ENCODE results near the gene TPO.

TPO gene

GRCh38 chr2:1454346-1454745, 41.1 kb downstream of the TPO start:
- no peak for DNase-seq

GRCh38 chr2:1455466-1455865, 42.2 kb downstream of the TPO start:
- DNase-seq = peak; percentile 9

- DNase-seq = no peak
Observed at GRCh38 chr2:1458432-1458831, 45.2 kb downstream of the TPO start.

GRCh38 chr2:1459727-1460126, 46.5 kb downstream of the TPO start:
- DNase-seq = no peak

DNA sequence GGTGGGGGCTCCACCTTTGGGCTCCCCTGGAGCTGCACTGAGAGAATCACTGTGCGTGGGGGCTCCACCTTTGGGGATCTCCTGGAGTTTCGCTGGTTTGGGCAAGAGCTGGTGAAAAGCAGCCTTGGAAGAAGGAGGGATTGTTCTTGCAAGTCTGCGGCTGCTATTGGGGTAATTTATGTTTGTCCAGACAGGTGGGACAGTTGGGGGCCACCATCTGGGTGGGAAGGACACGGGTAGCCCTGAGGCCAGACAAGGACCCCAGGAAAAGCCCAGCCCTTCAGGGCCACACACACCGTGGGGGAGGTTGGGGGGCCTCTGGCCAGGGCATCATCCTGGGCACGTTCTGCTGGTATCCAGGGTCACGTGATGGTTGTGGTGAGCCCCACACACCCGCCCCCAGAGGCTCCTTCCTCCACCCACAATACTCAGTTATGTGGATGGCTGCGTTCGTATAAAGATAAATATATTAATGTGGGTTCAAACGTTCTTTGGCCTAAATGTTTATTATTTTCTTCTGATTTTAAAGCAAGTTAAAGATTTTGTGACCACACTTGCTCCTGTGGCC, 47.7 kb downstream of the TPO start:
- no peak for DNase-seq

- DNase-seq = no peak
Observed at GRCh38 chr2:1461507-1462390, 48.5 kb downstream of the TPO start.

DNA sequence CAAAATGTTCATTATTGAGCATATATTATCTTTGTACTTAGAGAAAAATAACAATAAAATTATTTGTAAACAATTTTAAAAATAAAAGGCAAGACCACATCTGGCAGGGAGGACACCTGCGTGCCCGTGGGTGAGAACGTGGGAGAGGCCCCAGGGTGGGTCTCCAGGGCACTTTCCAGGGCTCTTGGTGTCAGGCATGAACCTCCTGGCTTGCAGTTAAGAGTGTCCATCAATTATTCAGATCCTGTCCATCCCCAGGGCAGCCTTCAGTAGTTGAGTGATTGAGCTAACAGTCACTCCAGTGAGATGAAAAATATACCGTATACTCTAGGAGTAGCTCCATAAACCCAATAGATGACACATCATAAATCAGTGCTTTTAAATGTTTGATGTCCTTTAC, 49.7 kb downstream of the TPO start:
- DNase-seq = no peak

GRCh38 chr2:1472350-1472749, 59.1 kb downstream of the TPO start:
- DNase-seq = no peak

GRCh38 chr2:1476617-1477195, 63.4 kb downstream of the TPO start:
- no peak for DNase-seq

GRCh38 chr2:1477196-1478040, 64.2 kb downstream of the TPO start:
- DNase-seq = no peak

- no peak for DNase-seq
Observed at GRCh38 chr2:1478311-1479305, 65.3 kb downstream of the TPO start.

DNA sequence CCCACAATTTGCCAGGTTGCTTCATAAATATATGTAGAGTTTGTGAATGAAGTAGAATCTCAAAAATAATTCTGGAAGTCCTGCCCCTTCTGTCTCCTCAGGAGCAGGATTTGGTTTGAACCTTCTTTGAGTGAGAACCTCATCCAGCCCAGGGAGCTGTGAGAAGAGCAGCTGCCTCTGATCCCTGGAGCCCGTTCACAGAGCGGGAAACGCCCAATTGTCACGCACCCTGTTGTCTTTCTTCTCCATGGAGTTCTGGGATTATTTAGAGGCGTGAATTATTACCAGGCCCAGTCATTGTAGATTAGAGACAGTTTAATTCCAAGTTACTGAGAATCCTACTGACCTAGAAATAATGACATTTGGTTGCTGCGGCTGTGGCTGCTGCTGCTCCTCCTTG, 66.1 kb downstream of the TPO start:
- DNase-seq = no peak

GRCh38 chr2:1480671-1481076, 67.4 kb downstream of the TPO start:
- DNase-seq = no peak

DNA sequence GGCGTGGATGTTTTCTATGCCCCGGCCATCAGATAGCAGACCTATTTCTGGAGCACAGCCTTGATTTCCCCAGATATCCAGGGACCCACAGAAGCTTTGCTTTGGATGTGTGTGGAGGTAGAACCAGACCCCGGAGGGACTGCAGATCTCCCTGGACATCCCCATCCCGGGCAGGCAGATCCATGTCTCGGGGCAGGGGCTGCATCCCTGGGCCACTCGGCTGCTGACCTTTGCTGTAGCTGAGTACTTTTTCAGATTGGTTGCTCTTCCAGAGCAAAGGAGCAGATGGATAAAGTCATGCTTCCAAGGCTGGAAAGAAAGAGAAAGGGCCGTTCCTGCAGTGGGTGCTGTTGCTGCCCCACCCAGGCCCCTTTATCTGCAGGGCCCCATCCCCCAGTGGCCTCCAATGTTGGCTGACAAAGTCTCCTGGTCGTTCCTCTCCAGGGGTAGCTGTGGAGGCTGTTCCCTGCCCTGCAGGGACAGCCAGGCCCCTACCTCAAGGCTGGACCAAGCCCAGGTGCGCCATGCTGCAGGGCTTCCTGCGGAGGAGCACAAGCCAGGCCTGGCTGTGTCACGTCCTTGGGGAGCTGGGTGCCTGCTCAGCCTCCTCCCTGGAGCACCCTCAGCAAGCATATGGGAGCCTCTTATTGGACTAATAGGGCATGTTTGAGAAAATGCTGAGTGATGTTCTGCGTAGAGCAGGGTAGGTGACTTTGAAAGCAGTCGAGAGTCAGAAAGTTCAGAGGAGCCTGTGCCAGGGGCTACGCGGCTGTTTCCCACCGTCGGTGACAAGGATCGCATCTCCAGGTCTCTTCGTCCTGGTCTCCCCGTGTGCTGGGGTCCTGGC, 68.4 kb downstream of the TPO start:
- DNase-seq = no peak

DNA sequence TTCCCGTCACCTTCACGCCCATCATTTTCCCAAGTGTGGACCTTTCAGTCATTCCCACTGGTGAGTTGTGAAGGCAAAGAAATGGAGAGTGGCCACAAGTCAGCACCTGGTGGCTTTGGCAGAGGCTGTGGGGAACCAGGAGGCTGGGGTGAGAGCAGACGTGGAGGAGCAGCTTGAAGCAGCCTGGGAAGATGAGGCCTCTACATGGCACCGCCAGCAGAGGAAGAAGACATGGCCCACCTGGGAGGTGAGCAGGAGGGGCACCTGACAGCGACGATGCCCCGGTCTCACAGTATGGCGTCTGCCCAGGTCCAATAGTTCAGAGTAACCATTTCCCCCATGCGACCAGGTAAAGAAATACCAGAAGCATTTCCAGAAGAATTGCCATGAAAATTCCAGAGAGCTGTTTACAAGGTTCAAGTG, 69.0 kb downstream of the TPO start:
- no peak for DNase-seq

DNA sequence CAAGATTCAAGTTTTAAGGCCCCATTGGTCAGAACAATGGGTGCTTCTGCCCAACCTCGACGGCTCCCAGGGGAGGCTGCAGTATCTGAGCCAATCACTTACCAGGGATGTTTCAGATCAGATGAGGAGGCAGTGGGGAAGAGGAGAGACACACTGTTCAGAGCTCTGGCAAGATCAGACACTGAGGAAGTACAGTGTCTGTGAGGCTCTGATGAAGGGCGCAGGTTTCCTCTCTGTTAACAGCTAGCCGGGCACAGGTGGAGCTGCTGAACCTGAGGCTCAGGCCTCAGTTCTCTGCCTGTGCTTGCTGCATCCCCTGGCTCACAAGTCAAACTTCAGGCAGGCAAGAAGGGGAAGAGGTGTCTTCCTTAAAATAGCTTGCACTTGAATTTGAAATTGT, 69.7 kb downstream of the TPO start:
- no peak for DNase-seq

DNA sequence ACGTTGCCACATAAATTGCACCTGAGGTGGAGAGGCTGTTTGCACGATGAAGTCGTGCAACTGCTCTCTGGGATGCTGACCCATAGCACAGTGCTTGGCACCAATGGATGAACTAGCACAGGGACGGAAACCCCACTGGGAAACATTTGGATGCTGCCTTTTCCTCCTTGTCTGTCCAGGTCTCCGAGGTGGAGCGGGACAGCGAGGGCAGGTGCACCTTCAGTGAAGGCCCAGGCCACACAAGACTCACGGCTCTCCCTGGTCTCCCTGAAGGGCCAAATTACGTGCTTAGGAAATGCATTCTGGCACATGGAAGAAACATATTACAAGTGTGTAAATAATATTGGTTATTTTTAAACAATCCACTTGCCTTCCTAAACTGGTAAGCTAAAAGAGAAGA, 70.3 kb downstream of the TPO start:
- DNase-seq = no peak

- no peak for DNase-seq
Observed at GRCh38 chr2:1484131-1484884, 71.0 kb downstream of the TPO start.

DNA sequence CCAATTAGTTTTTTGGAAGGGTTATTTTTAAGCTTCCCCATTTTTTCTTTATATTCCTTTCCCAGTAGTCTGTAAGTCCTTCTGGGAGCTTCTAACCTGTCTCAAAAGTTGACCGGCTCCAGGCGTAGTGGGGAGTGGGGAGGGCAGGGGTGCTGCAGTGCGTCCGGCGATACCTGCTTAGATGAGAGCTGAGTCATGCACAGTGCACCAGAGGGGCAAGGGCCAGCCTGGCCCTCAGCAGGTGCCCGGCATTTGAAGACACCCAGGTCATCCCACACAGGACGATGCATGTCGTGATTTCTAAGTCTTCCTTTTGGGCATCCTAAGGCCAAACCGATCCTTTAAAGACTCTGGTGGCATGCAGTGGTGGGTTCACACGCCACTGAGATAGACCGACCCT, 73.4 kb downstream of the TPO start:
- DNase-seq = no peak

- DNase-seq = no peak
Observed at GRCh38 chr2:1487758-1488157, 74.5 kb downstream of the TPO start.

Data from MV-4-11 (cell line).